A673 (cell line): Measurements from ENCODE around the gene C1orf159.

ENCODE experiments used
- CTCF ChIP-seq: fragments of 300-800, 200-600 bp; sonication (generic); conservative IDR thresholded peaks from 2 replicates; pipeline ENCODE4 v1.5.1; 2017; ENCODE audit warnings: low read depth, mild to moderate bottlenecking, antibody characterized with exemption, low read length, moderate library complexity, mixed read lengths
- EZH2 ChIP-seq: fragments of 200-600 bp; sonication (generic); IDR thresholded peaks from 2 replicates; pipeline ENCODE4 v1.6.1; 2017; ENCODE audit warnings: borderline replicate concordance, low read depth, mild to moderate bottlenecking, mixed read lengths, antibody characterized with exemption, low read length; ENCODE audit not compliant: poor library complexity, severe bottlenecking

- TF ChIP-seq CTCF (no peak), EZH2 (no peak)
Measured at GRCh38 chr1:1054971-1055370, 60.9 kb downstream of the C1orf159 start.
